GM12892 (cell line): ENCODE measurements around the gene OAF.

Experiments
- POLR2A ChIP-seq: IDR thresholded peaks from 2 replicates; pipeline ENCODE4 v1.6.1; 2011; ENCODE audit warnings: low read depth, low read length, control low read depth
- POLR2AphosphoS5 ChIP-seq: IDR thresholded peaks from 2 replicates; pipeline ENCODE4 v1.6.1; 2011; ENCODE audit warnings: low read depth, low read length, control low read depth
- TAF1 ChIP-seq: IDR thresholded peaks from 2 replicates; pipeline ENCODE4 v1.6.1; 2011; ENCODE audit warnings: low read depth, mild to moderate bottlenecking, control low read depth, low read length, borderline replicate concordance

DNA sequence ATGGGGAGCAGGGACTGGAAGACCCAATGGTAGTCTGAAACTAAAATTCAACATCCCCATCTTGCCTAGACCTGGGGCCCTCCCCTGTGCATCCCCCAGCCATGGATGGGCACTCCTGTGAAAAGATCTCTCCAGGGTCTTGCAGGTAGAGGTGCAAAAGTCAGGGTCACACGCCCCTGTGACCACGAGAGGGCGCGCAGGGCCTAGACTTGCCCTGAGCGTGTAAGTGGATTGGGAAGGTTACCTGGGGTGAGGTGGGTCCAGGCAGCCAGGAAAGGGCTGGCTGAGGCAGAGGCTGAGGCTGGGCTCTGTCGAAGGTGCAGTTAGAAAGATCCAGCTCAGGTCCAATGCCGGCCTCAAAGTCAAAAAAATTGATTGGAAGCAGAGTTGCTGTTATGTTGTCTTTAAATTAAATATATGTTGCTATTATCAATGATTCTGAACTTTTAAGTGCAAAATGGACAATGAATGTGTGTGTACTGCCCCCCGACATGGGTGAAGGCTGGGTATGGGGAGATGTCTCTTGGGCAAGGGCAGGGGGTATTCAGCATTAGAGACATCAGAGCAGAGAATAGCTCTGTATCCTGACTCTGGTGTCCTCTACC lies 24.3 kb downstream of the OAF start:
- no peak for TF ChIP-seq POLR2AphosphoS5
- no peak for TF ChIP-seq TAF1
- no peak for TF ChIP-seq POLR2A
